Mucosa of stomach (tissue), 1 donor: ENCODE data around the gene NPTX2.

Source experiments
- H3K27me3 ChIP-seq: one replicate; pipeline ENCODE4 v1.7.0; 2013; ENCODE audit warnings: mild to moderate bottlenecking, low read length; ENCODE audit not compliant: control insufficient read depth, insufficient read depth
- H3K36me3 ChIP-seq: one replicate; pipeline ENCODE4 v1.7.0; 2013; ENCODE audit warnings: low read length; ENCODE audit not compliant: control insufficient read depth, insufficient read depth
- H3K4me1 ChIP-seq: one replicate; pipeline ENCODE4 v1.7.0; 2013; ENCODE audit warnings: mild to moderate bottlenecking, low read length; ENCODE audit not compliant: control insufficient read depth, insufficient read depth
- H3K4me3 ChIP-seq: one replicate; pipeline ENCODE4 v1.7.0; 2013; ENCODE audit warnings: low read length
- H3K9ac ChIP-seq: one replicate; pipeline ENCODE4 v1.7.0; 2013; ENCODE audit warnings: mild to moderate bottlenecking, low read length, moderate library complexity
- H3K9me3 ChIP-seq: one replicate; pipeline ENCODE4 v1.7.0; 2013; ENCODE audit warnings: mild to moderate bottlenecking, low read length, moderate library complexity; ENCODE audit not compliant: control insufficient read depth
- donor health status: Pancreatic carcinoma.

The NPTX2 gene

GRCh38 chr7:98641646-98642500, 24.8 kb downstream of the NPTX2 start:
- H3K4me3 ChIP-seq = no peak overlapping the region
- H3K27me3 ChIP-seq = no peaks in the 10 kb centered on the region
- H3K4me1 ChIP-seq = no peaks in the 10 kb centered on the region
- no peaks in the 10 kb centered on the region for H3K36me3 ChIP-seq
- H3K9ac ChIP-seq = no peak overlapping the region
- H3K9me3 ChIP-seq = no peaks in the 10 kb centered on the region

DNA sequence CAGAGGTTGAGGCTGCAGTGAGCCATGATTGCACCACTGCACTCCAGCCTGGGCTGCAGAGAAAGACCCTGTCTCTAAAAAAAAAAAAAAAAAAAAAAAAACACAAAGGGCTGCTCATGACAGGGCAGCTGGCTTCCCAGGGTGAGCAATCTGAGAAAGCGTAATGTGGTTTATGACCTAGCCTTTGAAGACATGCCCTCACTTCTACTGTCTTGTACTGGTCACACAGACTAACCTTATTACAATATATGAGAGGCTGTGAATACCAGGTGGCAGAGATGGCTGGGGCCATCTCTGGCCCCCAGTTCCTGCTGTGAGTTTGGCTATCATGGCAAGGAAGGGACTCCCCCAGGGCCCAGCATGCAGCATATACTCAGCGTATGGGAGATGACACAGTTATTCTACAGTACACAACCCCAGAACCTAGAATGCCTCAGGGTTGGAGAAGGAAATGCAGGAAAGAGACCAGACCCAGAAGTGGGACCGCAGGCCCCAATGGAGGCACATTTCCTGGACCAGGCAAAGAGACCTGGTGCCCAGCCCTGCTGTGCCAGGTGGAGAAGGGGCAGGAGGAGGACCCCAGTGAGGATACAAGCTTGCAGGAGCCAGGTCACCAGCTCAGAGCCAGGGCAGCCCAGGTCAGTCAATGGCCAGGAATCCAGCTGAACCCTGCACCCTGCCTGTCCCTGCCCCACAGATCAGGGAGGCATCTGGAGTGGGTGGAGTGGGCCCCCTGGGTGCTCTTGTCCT, 26.3 kb downstream of the NPTX2 start:
- no peaks in the 10 kb centered on the region for H3K27me3 ChIP-seq
- no peaks in the 10 kb centered on the region for H3K4me1 ChIP-seq
- no peaks in the 10 kb centered on the region for H3K9me3 ChIP-seq
- H3K36me3 ChIP-seq = no peaks in the 10 kb centered on the region
- H3K9ac ChIP-seq = no peak overlapping the region
- H3K4me3 ChIP-seq = no peak overlapping the region

DNA sequence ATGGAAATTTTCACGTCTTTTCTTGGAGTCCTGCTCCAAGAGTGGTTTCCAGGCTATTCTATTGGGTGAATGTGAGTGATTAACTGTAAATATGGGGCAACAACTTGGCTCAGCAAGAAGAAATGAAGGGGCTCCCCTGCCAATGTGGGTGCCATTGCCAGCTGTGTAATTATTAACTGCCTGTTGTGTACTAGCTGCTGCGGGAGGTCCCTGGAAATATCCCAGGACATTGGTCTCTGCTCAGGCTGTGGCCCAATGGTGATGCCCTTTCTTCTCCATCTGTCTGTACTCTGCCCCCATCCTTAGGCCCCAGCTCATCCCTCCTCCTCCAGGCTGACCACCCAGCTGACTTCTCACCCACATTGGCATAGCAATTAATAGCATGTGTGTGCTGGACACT, 29.4 kb downstream of the NPTX2 start:
- H3K36me3 ChIP-seq = no peaks in the 10 kb centered on the region
- H3K27me3 ChIP-seq = no peaks in the 10 kb centered on the region
- no peaks in the 10 kb centered on the region for H3K4me1 ChIP-seq
- H3K9ac ChIP-seq = no peak overlapping the region
- no peaks in the 10 kb centered on the region for H3K9me3 ChIP-seq
- H3K4me3 ChIP-seq = no peak overlapping the region

- Histone ChIP-seq H3K27me3 (no peaks in the 10 kb centered on the region), H3K9me3 (no peaks in the 10 kb centered on the region), H3K36me3 (no peaks in the 10 kb centered on the region), H3K9ac (no peak overlapping the region), H3K4me3 (no peak overlapping the region), H3K4me1 (no peaks in the 10 kb centered on the region)
Measured at GRCh38 chr7:98647326-98647725, 30.2 kb downstream of the NPTX2 start.

- no peak overlapping the region for H3K4me3 ChIP-seq
- H3K9ac ChIP-seq = no peak overlapping the region
- no peaks in the 10 kb centered on the region for H3K9me3 ChIP-seq
- no peaks in the 10 kb centered on the region for H3K4me1 ChIP-seq
- H3K27me3 ChIP-seq = no peaks in the 10 kb centered on the region
- H3K36me3 ChIP-seq = no peaks in the 10 kb centered on the region
Measured at GRCh38 chr7:98651760-98652159, 34.7 kb downstream of the NPTX2 start.

GRCh38 chr7:98653601-98654310, 36.7 kb downstream of the NPTX2 start:
- Histone ChIP-seq H3K36me3 (no peaks in the 10 kb centered on the region), H3K4me1 (no peaks in the 10 kb centered on the region)

DNA sequence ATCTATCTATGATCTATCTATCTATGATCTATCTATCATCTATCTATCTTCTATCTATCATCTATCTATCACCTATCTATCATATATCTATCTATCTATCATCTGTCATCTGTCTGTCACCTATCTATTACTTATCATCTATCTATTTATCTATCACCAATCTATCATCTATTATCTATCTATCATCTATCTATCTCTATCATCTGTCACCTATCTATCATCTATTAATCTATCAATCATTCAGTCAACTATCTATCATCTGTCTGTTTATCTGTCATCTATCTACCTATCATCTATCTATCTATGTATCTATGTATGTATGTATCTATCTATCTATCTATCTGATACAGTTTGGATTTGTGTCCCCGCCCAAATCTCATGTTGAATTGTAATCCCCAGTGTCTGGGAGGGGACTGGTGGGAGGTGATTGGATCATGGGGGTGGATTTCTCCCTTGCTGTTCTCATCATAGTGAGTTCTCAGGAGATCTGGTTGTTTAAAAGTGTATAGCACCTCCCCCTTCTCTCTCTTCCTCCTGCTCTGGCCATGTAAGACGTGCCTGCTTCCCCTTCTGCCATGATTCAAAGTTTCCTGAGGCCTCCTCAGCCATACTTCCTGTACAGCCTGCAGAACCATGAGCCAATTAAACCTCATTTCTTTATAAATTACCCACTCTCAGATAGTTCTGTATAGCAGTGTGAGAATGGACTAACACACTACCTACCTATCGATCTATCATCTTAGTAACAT, 37.6 kb downstream of the NPTX2 start:
- Histone ChIP-seq H3K4me3 (no peak overlapping the region), H3K36me3 (no peaks in the 10 kb centered on the region), H3K9me3 (no peaks in the 10 kb centered on the region), H3K4me1 (no peaks in the 10 kb centered on the region), H3K9ac (no peak overlapping the region), H3K27me3 (no peaks in the 10 kb centered on the region)

More at GRCh38 chr7:98653601-98654310, 36.7 kb downstream of the NPTX2 start:
- Histone ChIP-seq H3K9me3 (no peaks in the 10 kb centered on the region), H3K27me3 (no peaks in the 10 kb centered on the region), H3K9ac (no peak overlapping the region), H3K4me3 (no peak overlapping the region)

- no peak overlapping the region for H3K9ac ChIP-seq
- H3K4me3 ChIP-seq = no peak overlapping the region
- no peaks in the 10 kb centered on the region for H3K27me3 ChIP-seq
- H3K9me3 ChIP-seq = no peaks in the 10 kb centered on the region
- H3K36me3 ChIP-seq = no peaks in the 10 kb centered on the region
- no peaks in the 10 kb centered on the region for H3K4me1 ChIP-seq
Measured at GRCh38 chr7:98655611-98656010, 38.5 kb downstream of the NPTX2 start.

- Histone ChIP-seq H3K4me1 (no peaks in the 10 kb centered on the region), H3K27me3 (no peaks in the 10 kb centered on the region), H3K36me3 (no peaks in the 10 kb centered on the region), H3K9me3 (no peaks in the 10 kb centered on the region), H3K9ac (no peak overlapping the region), H3K4me3 (no peak overlapping the region)
Measured at GRCh38 chr7:98656899-98657298, 39.8 kb downstream of the NPTX2 start.

- Histone ChIP-seq H3K4me3 (no peak overlapping the region), H3K27me3 (no peaks in the 10 kb centered on the region), H3K9me3 (no peaks in the 10 kb centered on the region), H3K36me3 (no peaks in the 10 kb centered on the region), H3K4me1 (no peaks in the 10 kb centered on the region), H3K9ac (no peak overlapping the region)
Measured at GRCh38 chr7:98657736-98658135, 40.7 kb downstream of the NPTX2 start.

DNA sequence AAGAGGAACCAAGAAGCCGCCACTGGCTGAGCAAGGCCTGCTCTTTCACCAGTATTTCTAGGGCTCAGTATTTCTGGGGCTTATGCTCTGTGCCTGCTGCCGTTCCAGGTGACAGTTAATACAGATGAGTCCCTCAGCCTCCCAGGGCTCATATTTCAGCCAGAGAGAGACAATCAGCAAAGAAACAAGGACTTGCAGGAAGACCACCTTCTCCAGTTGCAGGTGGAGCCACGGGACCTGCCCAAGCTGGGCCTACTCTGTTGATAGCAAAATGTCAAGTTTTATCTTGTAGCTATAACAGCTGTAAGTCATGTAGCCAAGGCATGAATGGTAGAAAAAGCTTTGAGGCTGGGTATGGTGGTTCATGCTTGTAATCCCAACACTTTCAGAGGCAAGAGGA, 42.7 kb downstream of the NPTX2 start:
- H3K27me3 ChIP-seq = no peaks in the 10 kb centered on the region
- H3K36me3 ChIP-seq = no peaks in the 10 kb centered on the region
- no peaks in the 10 kb centered on the region for H3K4me1 ChIP-seq
- no peaks in the 10 kb centered on the region for H3K9me3 ChIP-seq
- H3K9ac ChIP-seq = no peak overlapping the region
- H3K4me3 ChIP-seq = no peak overlapping the region
